Fibroblast of peridontal ligament (primary cell): ENCODE measurements around the gene ATG7.
"Not testable (repeated sequence)": the region's sequence is repeated elsewhere in the genome, so short reads cannot be mapped to it uniquely, and the experiment has no call there.

Experiments used
- DNase-seq: peaks from one replicate; pipeline ENCODE4 v3.0.0-alpha.2; 2010; ENCODE audit errors: extremely low read depth

Gene ATG7

GRCh38 chr3:11565492-11565891 lies 293.3 kb downstream of the ATG7 start:
- no peak for DNase-seq

DNA sequence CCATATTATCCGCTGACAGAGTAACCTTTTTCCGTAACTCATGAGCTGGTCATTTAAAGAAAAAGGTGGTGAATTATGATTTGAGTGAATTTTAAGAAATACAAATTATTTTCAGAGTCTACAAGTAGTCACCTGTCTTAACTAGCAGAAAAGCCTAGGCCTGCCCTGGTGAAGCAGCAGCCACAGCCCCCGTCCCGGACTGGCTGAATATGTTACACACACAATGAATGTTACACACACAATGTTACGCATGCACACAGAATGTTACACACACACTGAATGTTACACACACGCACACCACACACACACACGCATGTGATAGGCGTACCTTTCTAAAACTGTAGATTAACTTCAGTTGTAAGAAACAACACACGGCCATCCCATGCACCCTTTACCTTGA lies 293.7 kb downstream of the ATG7 start:
- no peak for DNase-seq

DNA sequence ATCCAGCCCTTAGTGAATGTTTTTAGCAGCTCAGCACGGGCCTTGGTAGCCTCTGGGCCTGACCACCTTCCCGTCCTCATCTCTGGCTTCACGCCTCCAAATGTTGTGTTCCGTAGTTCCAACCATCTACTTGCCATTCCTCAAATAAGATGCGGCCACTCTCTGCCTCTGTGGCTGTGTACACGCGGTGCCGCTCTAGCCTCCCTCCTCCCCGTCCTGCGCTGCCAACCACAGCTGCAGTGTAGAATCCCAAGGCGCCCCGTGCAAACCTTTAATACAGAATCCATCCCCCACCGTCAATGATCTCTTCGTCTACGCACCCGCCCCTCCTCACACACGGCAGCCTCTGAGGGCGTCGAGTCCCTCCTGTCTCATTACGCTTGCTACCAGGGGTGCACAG lies 294.3 kb downstream of the ATG7 start:
- no peak for DNase-seq

- DNase-seq, result no peak
Observed at GRCh38 chr3:11566916-11567315, 294.7 kb downstream of the ATG7 start.

- DNase-seq, result peak; percentile 83
Observed at GRCh38 chr3:11567516-11568467, 295.6 kb downstream of the ATG7 start.

DNA sequence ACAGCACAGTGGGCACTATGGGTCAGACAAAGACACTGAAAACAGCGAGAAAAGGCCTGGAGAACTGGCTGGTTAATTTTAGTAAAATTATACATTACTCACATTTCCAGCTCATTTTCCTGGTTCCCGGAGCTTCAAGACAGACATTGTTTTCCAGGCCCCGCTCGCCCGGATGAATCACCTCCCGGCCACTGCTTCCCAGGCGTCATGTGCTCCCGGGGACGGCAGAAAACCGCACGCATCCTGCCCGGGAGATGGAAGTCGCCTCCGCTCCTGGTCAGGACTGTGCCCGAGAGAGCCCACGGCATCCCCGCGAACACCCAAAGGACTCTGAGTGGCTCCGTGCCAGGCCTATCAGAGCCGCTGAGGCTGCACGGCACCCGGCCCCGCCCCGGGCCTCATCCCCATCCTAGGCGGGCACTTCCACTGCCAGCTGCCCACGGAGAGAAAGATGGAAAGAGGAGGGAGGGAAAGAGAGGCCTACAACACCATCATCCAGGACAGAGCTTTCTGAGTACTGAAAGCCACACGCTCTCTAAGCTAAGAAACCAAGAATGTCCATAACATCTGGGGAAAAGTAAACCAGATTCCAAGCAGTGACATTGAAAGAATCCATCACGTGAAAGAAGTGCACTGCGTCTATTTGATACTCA lies 296.4 kb downstream of the ATG7 start:
- DNase-seq, result peak; percentile 91

GRCh38 chr3:11569156-11569741 lies 297.1 kb downstream of the ATG7 start:
- DNase-seq, result no peak

- DNase-seq, result no peak
Observed at GRCh38 chr3:11570251-11570650, 298.1 kb downstream of the ATG7 start.

GRCh38 chr3:11570789-11571495 lies 298.7 kb downstream of the ATG7 start:
- DNase-seq, result no peak

GRCh38 chr3:11572660-11573059 lies 300.5 kb downstream of the ATG7 start:
- not testable (repeated sequence) for DNase-seq

GRCh38 chr3:11574981-11575669 lies 302.9 kb downstream of the ATG7 start:
- DNase-seq, result no peak

GRCh38 chr3:11575677-11576076 lies 303.5 kb downstream of the ATG7 start:
- no peak for DNase-seq

GRCh38 chr3:11576453-11576852 lies 304.3 kb downstream of the ATG7 start:
- peak; percentile 27 for DNase-seq

GRCh38 chr3:11578169-11578568 lies 306.0 kb downstream of the ATG7 start:
- no peak for DNase-seq

- DNase-seq, result peak; percentile 39
Observed at GRCh38 chr3:11580645-11581044, 308.4 kb downstream of the ATG7 start.

GRCh38 chr3:11581237-11582190 lies 309.3 kb downstream of the ATG7 start:
- DNase-seq, result peak; percentile 33

GRCh38 chr3:11582191-11582968 lies 310.2 kb downstream of the ATG7 start:
- DNase-seq, result peak; percentile 95

DNA sequence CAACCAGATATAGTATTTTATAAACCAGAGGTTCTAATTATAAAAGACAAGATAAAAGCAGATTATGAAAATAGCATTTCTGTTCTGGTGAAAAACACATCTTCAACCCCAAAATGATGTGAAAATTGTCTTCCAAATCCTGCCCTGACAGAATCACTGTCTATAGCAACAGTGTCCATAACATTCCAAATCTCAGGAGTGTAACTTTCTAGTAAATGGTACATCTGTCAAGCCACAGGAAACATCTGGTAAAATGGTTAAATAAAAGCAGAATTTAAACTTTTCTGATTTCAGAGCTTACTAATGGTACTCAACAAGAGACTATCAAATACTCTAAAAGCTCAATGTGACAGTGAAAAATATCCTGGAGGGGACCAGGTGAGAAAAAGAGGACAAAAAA lies 311.0 kb downstream of the ATG7 start:
- DNase-seq, result peak; percentile 58

DNA sequence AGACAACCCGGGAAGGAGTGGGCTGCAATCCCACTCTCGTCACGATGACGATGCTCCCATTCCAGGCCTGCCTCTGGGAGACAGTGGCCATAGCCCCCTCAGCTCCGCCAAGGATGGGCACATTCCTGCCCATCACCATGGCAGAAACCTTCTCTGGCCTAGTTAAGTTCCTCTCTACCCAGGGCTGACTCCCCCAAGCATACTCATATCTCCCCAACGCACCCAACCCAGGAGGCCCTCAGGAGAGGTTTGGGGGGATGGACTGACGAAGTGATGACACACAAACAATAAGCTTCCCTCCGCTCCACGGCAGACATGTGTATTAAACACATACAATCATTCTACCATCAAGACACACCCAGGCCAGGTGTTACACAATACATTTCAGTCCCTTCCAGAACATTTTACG lies 311.4 kb downstream of the ATG7 start:
- no peak for DNase-seq
